ENCODE results near the gene CTNNA2.

Gene CTNNA2

DNA sequence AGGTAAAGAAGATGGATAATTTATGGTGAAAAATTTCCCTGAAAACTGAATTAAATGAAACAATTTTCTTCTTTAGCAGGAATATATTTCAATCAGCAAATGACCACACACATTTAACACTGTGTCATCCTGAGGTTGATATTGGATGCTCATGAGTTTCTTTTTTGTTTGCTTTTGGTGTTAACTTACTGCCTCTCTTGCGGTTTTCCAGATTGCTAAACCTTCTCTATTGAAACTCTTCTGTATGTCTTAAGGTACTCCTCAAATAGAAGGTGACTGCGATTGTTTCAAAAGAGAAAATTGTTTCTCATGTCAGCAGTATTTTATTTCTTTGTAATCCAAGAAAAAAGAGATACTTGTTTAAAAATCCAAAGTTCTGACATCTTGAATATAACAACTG, 692.6 kb downstream of the CTNNA2 start:
- H3K4me3 ChIP-seq (ENCODE audit: control insufficient read depth, low read depth, low read length) = no peak overlapping the region
- TF ChIP-seq, protein P1, sequence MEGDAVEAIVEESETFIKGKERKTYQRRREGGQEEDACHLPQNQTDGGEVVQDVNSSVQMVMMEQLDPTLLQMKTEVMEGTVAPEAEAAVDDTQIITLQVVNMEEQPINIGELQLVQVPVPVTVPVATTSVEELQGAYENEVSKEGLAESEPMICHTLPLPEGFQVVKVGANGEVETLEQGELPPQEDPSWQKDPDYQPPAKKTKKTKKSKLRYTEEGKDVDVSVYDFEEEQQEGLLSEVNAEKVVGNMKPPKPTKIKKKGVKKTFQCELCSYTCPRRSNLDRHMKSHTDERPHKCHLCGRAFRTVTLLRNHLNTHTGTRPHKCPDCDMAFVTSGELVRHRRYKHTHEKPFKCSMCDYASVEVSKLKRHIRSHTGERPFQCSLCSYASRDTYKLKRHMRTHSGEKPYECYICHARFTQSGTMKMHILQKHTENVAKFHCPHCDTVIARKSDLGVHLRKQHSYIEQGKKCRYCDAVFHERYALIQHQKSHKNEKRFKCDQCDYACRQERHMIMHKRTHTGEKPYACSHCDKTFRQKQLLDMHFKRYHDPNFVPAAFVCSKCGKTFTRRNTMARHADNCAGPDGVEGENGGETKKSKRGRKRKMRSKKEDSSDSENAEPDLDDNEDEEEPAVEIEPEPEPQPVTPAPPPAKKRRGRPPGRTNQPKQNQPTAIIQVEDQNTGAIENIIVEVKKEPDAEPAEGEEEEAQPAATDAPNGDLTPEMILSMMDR (conservative IDR thresholded peaks at IDR 0.05; ENCODE audit: control insufficient read depth, insufficient read depth, low read depth, low read length) = no peak
- no peak for DNase-seq (ENCODE audit: low read depth)

- TF ChIP-seq, protein P1 (conservative IDR thresholded peaks at IDR 0.05; ENCODE audit: control insufficient read depth, insufficient read depth, low read depth, low read length) = no peak
- no peak overlapping the region for H3K4me3 ChIP-seq (ENCODE audit: control insufficient read depth, low read depth, low read length)
- DNase-seq (ENCODE audit: low read depth) = no peak
Observed at GRCh38 chr2:80209458-80209857, 696.6 kb downstream of the CTNNA2 start.

DNA sequence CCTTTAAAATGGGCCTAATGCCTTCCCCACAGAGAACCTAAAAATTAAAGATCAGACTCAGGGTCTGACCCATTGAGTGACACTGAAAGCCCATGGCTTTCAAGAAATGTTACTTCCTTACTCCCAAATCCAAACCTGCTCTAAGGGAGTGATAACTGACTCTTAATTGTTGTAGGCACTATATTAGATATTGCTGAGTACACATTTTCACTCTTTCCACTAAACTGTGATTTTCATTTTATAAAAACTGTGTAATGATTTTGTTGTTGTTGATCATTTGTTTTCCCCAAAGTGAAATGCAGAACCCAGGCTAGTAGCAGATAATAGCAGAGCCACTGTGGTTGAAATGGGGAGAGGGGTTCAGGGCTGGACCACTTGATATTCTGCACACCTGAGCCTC, 704.6 kb downstream of the CTNNA2 start:
- TF ChIP-seq, protein P1 (conservative IDR thresholded peaks at IDR 0.05; ENCODE audit: control insufficient read depth, insufficient read depth, low read depth, low read length) = no peak
- DNase-seq (ENCODE audit: low read depth) = no peak
- no peak overlapping the region for H3K4me3 ChIP-seq (ENCODE audit: control insufficient read depth, low read depth, low read length)

DNA sequence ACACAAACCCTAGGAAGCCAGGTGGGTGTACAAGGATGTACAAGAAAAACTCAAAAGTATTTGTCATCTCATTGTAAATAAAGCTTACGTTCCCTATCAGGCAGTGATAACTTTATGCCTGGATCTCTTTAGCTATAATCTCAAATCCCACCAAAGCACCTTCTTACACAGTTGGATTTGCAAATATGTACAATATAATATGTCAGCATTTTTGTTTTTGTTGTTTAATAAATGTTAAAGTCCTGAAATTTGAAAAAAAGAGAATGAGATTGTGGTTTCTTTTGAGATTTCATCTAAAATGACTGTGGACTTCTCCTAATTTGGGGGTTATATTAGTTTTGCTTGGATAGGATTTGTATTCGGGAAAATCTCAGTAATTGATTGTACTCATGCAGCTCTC, 709.8 kb downstream of the CTNNA2 start:
- H3K4me3 ChIP-seq (ENCODE audit: control insufficient read depth, low read depth, low read length) = no peak overlapping the region
- no peak for DNase-seq (ENCODE audit: low read depth)
- TF ChIP-seq, protein P1 (conservative IDR thresholded peaks at IDR 0.05; ENCODE audit: control insufficient read depth, insufficient read depth, low read depth, low read length) = no peak

- no peak overlapping the region for H3K4me3 ChIP-seq (ENCODE audit: control insufficient read depth, low read depth, low read length)
- TF ChIP-seq, protein P1 (conservative IDR thresholded peaks at IDR 0.05; ENCODE audit: control insufficient read depth, insufficient read depth, low read depth, low read length) = no peak
Observed at GRCh38 chr2:80231421-80231820, 718.6 kb downstream of the CTNNA2 start.

DNA sequence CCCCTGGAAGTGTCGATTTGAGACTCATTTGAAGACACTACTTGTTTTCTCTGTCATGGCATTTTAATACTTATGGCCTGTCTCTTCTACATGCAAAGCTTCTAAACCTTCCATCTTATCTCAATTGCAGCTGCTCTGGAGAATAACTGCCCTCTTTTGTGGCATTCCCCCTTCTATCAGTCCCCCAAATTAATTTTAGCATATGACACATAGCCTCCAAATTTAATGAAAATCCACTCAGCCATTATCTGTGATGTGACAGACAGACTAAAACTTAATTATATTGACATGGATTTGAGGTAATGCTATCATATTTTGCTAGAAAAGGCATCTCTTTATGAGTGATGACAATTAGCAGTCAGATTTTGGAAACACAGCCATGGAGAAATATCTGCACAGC, 720.5 kb downstream of the CTNNA2 start:
- no peak overlapping the region for H3K4me3 ChIP-seq (ENCODE audit: control insufficient read depth, low read depth, low read length)
- DNase-seq (ENCODE audit: low read depth) = no peak
- TF ChIP-seq, protein P1 (conservative IDR thresholded peaks at IDR 0.05; ENCODE audit: control insufficient read depth, insufficient read depth, low read depth, low read length) = no peak

More at GRCh38 chr2:80231421-80231820, 718.6 kb downstream of the CTNNA2 start:
- DNase-seq (ENCODE audit: low read depth) = no peak

Measured in fibroblast of mammary gland (primary cell).